MV-4-11 (cell line): Measurements from ENCODE around the gene ZNF638.

Experiments used
- DNase-seq: peaks from one replicate; lab custom pipeline; 2025; lab: John Stamatoyannopoulos, UW

ZNF638 gene

DNA sequence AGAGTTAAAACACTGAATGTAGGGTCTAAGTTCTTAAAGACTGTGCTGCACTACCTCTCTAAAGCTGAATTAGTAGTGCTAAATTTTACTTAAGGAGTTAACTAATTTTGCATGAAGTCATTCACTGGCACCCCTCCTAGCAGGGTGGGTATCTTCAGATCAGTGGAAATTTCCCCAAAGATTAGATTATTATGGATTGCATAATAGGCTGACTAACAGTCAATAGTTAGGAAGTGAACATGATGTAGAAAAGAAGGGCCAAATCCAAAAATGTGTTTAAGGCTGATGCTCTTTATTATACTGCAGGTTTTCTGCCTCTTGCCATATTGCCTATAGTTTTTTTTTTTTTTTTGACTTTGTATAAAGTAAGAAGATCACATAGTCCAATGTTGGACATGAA is 5.2 kb downstream of the ZNF638 start:
- peak; percentile 27 for DNase-seq

- no peak for DNase-seq
Observed at GRCh38 chr2:71337776-71338175, 6.2 kb downstream of the ZNF638 start.

- DNase-seq: no peak
Observed at GRCh38 chr2:71339685-71340084, 8.1 kb downstream of the ZNF638 start.

DNA sequence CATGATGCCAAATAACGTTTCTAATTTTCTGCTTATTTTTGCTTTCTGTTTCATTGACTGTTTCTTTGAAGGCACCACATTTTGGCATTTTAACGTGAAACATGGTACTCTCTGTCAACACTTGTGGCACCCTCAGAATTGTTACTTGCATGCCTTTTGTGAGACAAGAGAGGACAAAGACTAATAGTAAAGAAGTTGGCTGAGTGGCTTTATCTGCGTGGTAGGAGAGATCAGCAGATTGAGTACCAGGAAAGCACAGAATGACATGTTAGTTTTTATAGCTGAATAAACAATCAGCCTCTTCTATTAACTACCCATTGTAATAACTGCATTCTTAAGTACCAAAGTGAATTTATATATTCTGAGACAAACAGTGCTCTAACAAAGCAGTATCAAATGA is 8.6 kb downstream of the ZNF638 start:
- no peak for DNase-seq

GRCh38 chr2:71341645-71342044 is 10.1 kb downstream of the ZNF638 start:
- DNase-seq: no peak

DNA sequence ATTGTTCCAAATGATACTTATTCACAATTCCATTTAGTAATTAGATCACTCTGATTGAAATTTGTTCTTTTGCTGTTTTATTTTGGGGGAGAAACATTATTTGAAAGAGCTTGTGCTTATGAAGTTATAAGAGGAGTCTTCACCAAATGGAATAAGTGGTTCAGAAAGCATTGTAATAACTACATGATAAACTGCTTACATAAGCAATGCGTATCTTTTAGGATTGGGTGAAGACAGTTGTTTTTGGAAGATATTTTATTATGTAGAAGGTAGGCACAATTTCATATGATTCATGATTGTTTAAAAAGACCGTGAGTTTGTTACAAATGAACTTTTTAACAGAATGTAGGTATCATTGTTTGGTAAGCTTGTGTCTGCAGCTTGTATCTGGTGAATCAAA is 14.5 kb downstream of the ZNF638 start:
- no peak for DNase-seq

GRCh38 chr2:71347517-71347916 is 15.9 kb downstream of the ZNF638 start:
- peak; percentile 10 for DNase-seq

DNA sequence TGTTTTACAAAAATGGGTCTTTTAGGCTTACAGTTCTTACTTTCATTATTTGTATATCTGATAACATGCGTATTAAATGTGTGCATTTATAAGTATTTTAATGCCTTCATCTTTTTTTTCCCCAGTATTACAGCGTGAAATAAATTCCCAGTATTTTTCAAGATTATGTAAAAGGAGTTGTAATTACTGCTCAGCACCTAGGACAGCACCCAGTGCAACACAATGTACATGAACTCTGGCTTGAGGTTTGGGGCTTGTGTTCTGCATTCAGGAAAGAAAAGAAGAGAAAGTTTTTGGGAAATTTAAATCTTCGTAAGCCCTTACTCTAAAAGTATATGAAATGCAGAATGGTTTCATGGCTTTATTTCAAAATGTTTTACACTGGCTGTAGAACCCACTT is 16.7 kb downstream of the ZNF638 start:
- DNase-seq: peak; percentile 11

DNA sequence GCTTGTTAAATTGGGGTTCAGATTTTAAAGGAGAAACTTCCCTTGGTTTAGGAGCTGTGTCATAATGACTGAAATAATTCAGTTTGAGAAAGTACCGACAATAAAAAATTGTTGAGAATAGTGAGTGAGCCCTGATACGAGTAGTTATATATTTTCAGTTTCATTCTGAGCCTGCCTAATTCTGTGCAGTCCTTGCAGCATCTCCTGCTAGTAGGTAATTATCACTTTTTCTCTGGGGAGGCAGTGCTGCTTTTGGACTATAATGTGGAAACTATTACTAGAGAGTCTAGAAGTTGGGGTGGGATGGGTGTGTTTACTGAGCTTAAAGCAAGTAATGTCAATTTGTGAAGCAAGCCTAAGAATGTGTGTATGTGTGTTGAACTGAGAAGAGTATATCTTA is 21.7 kb downstream of the ZNF638 start:
- no peak for DNase-seq

DNA sequence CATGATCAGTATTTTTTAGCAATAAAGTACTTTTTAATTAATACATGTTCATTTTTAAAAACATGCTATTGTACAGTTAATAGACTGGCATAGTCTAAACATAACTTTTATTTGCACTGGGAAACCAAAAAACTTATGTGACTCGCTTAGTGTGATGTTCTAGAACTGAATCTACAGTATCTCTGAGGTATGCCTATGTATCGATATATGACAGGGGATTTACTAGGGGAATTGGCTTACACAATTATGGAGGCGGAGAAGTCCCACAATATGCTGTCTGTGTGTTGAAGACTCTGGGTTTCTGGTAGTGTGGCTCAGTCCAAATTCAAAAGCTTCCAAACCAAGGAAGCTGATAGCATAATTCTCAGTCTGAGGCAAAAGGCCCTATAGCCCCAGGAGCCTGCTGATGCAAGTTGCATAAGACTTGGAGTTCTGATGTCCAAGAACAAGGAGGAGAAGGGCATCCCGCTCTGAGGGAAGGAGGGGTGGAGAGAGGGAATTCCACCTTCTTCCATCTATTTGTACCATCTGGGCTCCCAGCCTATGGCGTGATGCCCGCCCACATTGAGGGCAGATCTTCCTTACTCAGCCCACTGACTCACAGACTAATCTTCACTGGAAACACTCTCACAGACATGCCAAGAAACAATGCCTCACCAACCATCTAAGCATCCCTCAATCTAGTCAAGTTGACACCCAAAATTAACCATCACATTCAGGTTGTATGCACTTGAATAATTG is 27.5 kb downstream of the ZNF638 start:
- no peak for DNase-seq

DNA sequence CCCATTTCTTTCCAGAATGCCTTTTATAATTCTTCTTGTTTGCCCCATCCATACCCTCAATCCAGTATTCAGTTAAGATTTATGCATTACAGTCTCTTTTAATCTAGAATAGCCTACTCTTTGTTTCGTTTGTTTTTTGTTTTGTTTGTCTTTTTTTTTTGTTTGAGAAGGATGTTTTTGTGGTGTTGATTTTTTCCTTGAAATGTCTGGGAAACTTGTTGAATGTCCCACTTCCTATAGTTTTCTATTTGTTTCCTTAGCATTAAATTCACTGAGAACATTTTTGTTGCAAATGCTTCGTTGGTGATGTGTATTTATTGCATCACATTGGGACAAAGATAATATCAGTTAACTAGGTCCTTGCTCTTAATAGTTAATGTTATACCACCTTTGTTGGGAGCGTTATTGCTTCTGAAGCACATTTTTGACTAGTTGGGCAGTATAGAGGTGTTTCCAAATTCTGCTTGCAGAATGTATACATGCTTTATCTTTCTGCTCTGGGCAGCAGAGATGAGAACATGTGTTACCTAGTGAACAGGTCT is 28.9 kb downstream of the ZNF638 start:
- DNase-seq: no peak

- peak; percentile 9 for DNase-seq
Observed at GRCh38 chr2:71361631-71362030, 30.0 kb downstream of the ZNF638 start.

- DNase-seq: no peak
Observed at GRCh38 chr2:71362447-71362846, 30.9 kb downstream of the ZNF638 start.

- DNase-seq: no peak
Observed at GRCh38 chr2:71370015-71370414, 38.4 kb downstream of the ZNF638 start.

DNA sequence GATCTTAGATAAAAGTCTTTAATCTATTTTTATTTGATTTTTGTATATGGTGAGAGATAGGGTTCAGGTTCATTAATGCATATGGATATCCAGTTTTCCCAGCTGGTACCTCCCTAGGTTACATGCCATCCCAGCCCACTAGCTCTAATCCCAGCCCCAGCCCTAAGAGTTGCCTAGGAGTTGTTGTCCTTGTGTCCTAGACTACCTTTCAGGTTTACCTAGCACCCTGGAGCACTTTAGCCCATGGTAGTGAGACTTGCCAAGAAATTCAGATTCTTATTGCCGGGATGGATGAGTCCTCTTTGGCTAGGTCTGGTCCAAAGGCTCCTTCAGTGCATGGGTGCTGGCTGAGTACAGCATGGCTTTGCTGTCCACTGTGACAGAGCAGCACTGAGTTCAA is 40.5 kb downstream of the ZNF638 start:
- no peak for DNase-seq

- DNase-seq: peak; percentile 79
Observed at GRCh38 chr2:71379086-71379485, 47.5 kb downstream of the ZNF638 start.

DNA sequence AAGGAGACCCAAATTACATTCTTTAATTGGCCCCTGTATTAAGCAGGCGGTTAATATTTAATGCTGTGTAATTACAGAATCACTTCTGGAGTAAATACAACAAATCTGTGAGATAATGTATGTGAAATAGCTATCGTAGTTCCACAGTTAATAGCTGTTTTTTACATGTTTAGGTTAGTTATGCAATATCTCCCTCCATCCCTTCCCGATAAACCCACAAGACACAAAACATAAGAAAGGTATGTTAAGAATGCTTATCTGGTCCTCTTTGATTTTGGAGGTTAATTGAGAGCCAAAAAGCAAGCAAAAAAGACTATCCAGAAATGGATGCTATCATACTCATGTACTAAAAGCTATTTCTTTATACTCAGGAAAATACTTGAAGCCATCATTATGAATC is 49.1 kb downstream of the ZNF638 start:
- no peak for DNase-seq

GRCh38 chr2:71385012-71385411 is 53.4 kb downstream of the ZNF638 start:
- DNase-seq: no peak

- DNase-seq: no peak
Observed at GRCh38 chr2:71388214-71388613, 56.6 kb downstream of the ZNF638 start.

- DNase-seq: no peak
Observed at GRCh38 chr2:71389384-71390072, 57.9 kb downstream of the ZNF638 start.

DNA sequence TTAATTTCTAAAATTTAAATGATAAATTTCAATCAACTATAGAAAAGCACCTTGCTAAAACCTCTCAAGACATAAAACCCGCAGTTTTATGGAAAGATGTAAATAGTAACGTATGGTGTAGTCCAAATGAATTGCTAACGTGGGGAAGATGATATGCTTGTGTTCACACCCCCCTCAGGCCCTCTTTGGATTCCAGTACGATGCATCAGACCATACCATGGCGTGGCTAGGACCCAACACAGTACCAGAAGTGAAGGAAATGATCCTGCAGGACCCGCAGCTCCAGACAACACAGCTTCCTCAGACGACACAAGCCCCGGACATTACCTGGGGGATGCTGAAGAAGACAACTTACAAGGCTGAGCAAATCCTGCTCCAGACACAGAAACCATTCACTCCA is 61.6 kb downstream of the ZNF638 start:
- no peak for DNase-seq

- no peak for DNase-seq
Observed at GRCh38 chr2:71395471-71395870, 63.9 kb downstream of the ZNF638 start.

- no peak for DNase-seq
Observed at GRCh38 chr2:71402427-71402826, 70.8 kb downstream of the ZNF638 start.

DNA sequence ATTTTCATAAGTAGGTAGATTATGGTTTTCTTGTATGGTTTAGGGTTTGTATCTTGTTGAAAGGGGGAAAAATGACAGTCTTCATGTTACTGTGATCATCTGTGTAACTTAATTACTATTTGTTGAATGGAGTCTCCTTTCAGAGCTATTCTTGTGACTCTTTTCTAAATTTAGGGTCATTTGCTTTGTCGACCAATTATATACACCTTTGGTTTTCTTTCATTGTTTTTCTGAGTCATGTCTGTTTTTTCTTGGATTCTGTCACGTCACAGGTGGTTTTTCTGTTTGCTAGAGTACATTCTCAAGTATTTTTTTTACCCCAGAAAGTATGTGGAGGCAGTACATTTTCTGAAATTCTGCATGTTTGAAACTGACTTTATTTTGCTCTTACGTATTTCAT is 78.0 kb downstream of the ZNF638 start:
- DNase-seq: no peak
